Stomach smooth muscle (tissue), 2 donors: ENCODE results near the gene GABRQ.
"Not testable (repeated sequence)": the region's sequence is repeated elsewhere in the genome, so short reads cannot be mapped to it uniquely, and the experiment has no call there.

Experiments used
- H3K27ac ChIP-seq: one replicate; pipeline ENCODE4 v1.7.0; 2013; ENCODE audit warnings: mild to moderate bottlenecking, low read length, inconsistent platforms
- H3K27me3 ChIP-seq, 2 donors: one replicate each; pipeline ENCODE4 v1.7.0; 2013; ENCODE audit warnings: low read length in 2 of 2; ENCODE audit not compliant: insufficient read depth in 2 of 2, control insufficient read depth in 1 of 2
- H3K36me3 ChIP-seq, 2 donors: one replicate each; pipeline ENCODE4 v1.7.0; 2013; ENCODE audit warnings: low read length in 2 of 2; ENCODE audit not compliant: control insufficient read depth in 2 of 2, insufficient read depth in 2 of 2
- H3K4me1 ChIP-seq: one replicate; pipeline ENCODE4 v1.7.0; 2013; ENCODE audit warnings: low read length; ENCODE audit not compliant: control insufficient read depth, insufficient read depth
- H3K4me3 ChIP-seq, 2 donors: one replicate each; pipeline ENCODE4 v1.7.0; 2013; ENCODE audit warnings: low read length in 2 of 2
- H3K9ac ChIP-seq, 2 donors: one replicate each; pipeline ENCODE4 v1.7.0; 2013; ENCODE audit warnings: low read length in 2 of 2, mild to moderate bottlenecking in 1 of 2
- H3K9me3 ChIP-seq, 2 donors: one replicate each; pipeline ENCODE4 v1.7.0; 2013; ENCODE audit warnings: low read length in 2 of 2; ENCODE audit not compliant: control insufficient read depth in 2 of 2
- donor health status: healthy.
- donor health status: Pancreatic carcinoma.

GABRQ gene

GRCh38 chrX:152663086-152663485, 25.4 kb downstream of the GABRQ start:
- H3K27ac ChIP-seq: no peak overlapping the region
- H3K9ac ChIP-seq: no peak overlapping the region
- H3K27me3 ChIP-seq: no peaks in the 10 kb centered on the region
- H3K4me1 ChIP-seq: no peaks in the 10 kb centered on the region
- H3K36me3 ChIP-seq: no peaks in the 10 kb centered on the region
- H3K4me3 ChIP-seq: no peak overlapping the region
- H3K9me3 ChIP-seq: peaks cover 0 to 5% of the 10 kb centered on the region in 2 donors

- Histone ChIP-seq H3K4me3 (no peak overlapping the region), H3K9ac (no peak overlapping the region), H3K36me3 (no peaks in the 10 kb centered on the region), H3K4me1 (no peaks in the 10 kb centered on the region), H3K9me3 (no peaks in the 10 kb centered on the region), H3K27ac (no peak overlapping the region), H3K27me3 (no peaks in the 10 kb centered on the region)
These were observed 36.4 kb downstream of the GABRQ start for GRCh38 chrX:152674135-152674534.

- not testable (repeated sequence) for H3K36me3 ChIP-seq, H3K27me3 ChIP-seq, H3K9ac ChIP-seq, H3K4me1 ChIP-seq, H3K9me3 ChIP-seq, H3K4me3 ChIP-seq, H3K27ac ChIP-seq
These were observed 37.0 kb downstream of the GABRQ start for GRCh38 chrX:152674652-152675051.

GRCh38 chrX:152681012-152681411, 43.3 kb downstream of the GABRQ start:
- H3K4me3 ChIP-seq, H3K27me3 ChIP-seq, H3K9ac ChIP-seq, H3K36me3 ChIP-seq, H3K9me3 ChIP-seq, H3K27ac ChIP-seq, H3K4me1 ChIP-seq: not testable (repeated sequence)

GRCh38 chrX:152697952-152698931, 60.5 kb downstream of the GABRQ start, which contains the start of gene MAGEA3:
Gene MAGEA3, plus strand, starts transcription at chrX:152698794. Its CDS starts 2,039 bp downstream, at chrX:152700833.
- not testable (repeated sequence) for H3K4me1 ChIP-seq, H3K9ac ChIP-seq, H3K27me3 ChIP-seq, H3K4me3 ChIP-seq, H3K36me3 ChIP-seq, H3K9me3 ChIP-seq, H3K27ac ChIP-seq

- not testable (repeated sequence) for H3K36me3 ChIP-seq
These were observed 62.7 kb downstream of the GABRQ start for GRCh38 chrX:152700390-152700789.

GRCh38 chrX:152706500-152706899, 68.8 kb downstream of the GABRQ start:
- H3K36me3 ChIP-seq, H3K27me3 ChIP-seq, H3K27ac ChIP-seq, H3K9ac ChIP-seq, H3K4me3 ChIP-seq, H3K9me3 ChIP-seq, H3K4me1 ChIP-seq: not testable (repeated sequence)

More at GRCh38 chrX:152700390-152700789, 62.7 kb downstream of the GABRQ start:
- not testable (repeated sequence) for H3K27ac ChIP-seq, H3K27me3 ChIP-seq, H3K9ac ChIP-seq, H3K4me1 ChIP-seq, H3K4me3 ChIP-seq, H3K9me3 ChIP-seq
